GM19193 (cell line): ENCODE data around the gene PATL2.

Source experiments
- POLR2A ChIP-seq: IDR thresholded peaks from 4 replicates; pipeline ENCODE4 v1.6.1; 2011; ENCODE audit not compliant: insufficient read depth, insufficient read length; ENCODE audit errors: extremely low read depth

PATL2 gene

GRCh38 chr15:44722011-44722410, 10.9 kb upstream of the PATL2 start:
- no peak for TF ChIP-seq POLR2A

GRCh38 chr15:44720460-44721176, 9.5 kb upstream of the PATL2 start:
- TF ChIP-seq POLR2A, result peak; percentile 52

- TF ChIP-seq POLR2A, result peak; percentile 42
Observed at GRCh38 chr15:44720000-44720435, 8.9 kb upstream of the PATL2 start.

- peak; percentile 78 for TF ChIP-seq POLR2A
Observed at GRCh38 chr15:44719293-44719999, 8.3 kb upstream of the PATL2 start.

GRCh38 chr15:44718927-44719292, 7.8 kb upstream of the PATL2 start:
- TF ChIP-seq POLR2A, result no peak

- peak; percentile 12 for TF ChIP-seq POLR2A
Observed at GRCh38 chr15:44718180-44718926, 7.2 kb upstream of the PATL2 start.

GRCh38 chr15:44716983-44717602, 6.0 kb upstream of the PATL2 start:
- TF ChIP-seq POLR2A, result peak; percentile 25

- peak; percentile 22 for TF ChIP-seq POLR2A
Observed at GRCh38 chr15:44715797-44716334, 4.7 kb upstream of the PATL2 start.

- peak; percentile 62 for TF ChIP-seq POLR2A
Observed at GRCh38 chr15:44715142-44715796, 4.1 kb upstream of the PATL2 start.

- TF ChIP-seq POLR2A, result peak; percentile 48
Observed at GRCh38 chr15:44713006-44713966, 2.2 kb upstream of the PATL2 start.

- no peak for TF ChIP-seq POLR2A
Observed at GRCh38 chr15:44712346-44713005, 1.4 kb upstream of the PATL2 start.

GRCh38 chr15:44711743-44712345, 721 bp upstream of the PATL2 start:
- TF ChIP-seq POLR2A, result no peak
